Ammon's horn (tissue), 1 donor: ENCODE results near the gene HINT1.
"Not testable (repeated sequence)": the region's sequence is repeated elsewhere in the genome, so short reads cannot be mapped to it uniquely, and the experiment has no call there.

ENCODE experiments used
- DNase-seq: peaks from one replicate; pipeline ENCODE4 v3.0.0-alpha.2; 2016; ENCODE audit warnings: low spot score

Gene HINT1

DNA sequence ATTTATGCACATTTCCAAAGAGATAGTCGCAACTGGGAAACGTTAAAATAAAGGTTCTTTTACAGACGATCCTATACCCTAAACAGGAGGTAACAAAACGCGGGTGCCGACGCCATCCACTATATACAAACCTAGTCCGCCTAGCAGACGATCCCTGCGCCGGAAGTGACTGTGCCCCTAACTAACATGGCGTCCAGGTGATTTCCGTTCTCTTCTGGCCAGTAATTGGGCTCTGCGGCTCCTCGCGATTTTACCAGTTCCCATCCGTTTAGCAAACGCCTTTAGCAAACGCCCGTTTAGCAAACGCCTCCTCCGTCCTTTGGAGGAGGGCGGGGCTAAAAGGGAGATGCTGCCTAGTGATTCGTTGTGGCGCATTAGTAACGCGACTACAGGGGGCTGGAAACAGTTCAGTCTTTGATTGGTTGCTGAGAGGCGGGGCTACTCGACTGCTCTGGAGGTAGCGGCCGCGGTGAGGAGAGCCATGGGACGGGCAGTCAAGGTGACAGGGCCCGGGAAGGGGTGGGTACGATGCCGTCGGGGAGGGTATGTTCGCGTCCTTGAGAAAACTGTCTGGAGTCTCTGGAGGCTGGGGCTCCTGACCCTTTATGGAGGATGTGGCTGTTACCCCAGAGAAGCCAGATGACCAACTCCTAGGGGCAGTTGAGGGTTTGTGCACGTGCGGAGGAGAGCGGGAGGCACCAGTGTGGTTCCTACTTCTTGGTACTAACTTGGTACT, 5.7 kb upstream of the HINT1 start, which contains the start of gene LYRM7:
LYRM7 (plus strand) TSS at position 405 of the 736 bp plus-strand sequence; CDS start at position 482, 77 bp downstream.
- DNase-seq: peak; percentile 99

DNA sequence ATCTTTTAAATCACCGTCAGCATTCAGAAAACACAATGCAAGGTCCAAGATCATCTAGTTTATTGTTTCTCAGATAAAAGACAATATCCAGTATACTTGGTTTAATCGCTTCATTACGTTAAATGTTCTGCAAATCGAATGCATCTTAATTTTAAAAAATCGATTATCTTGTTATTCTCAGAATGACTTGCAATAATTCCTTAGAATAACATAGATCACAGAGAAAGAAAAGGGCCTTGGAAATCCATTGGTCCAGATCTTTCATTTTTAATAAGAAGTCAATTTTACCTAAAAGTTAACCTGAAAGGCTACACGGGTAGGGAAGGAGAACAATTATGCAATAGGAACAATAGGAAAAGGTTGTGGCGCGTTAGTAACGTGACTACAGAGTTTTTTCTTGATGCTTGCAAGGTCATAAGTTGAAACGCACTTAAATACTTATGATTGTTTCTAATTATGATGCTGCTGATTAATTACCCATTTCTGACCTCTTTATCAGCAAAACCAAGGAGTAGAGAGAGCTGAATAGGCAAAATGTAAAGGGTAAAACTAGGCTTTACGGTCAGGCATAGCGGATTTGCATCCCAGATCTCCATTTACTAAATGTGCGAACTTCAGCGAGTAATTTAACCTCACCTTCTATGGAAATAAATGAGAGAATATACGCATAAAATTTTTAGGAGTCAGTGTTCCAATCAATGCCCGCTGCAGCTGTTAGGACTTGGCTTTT, 4.9 kb upstream of the HINT1 start:
- DNase-seq: no peak

DNA sequence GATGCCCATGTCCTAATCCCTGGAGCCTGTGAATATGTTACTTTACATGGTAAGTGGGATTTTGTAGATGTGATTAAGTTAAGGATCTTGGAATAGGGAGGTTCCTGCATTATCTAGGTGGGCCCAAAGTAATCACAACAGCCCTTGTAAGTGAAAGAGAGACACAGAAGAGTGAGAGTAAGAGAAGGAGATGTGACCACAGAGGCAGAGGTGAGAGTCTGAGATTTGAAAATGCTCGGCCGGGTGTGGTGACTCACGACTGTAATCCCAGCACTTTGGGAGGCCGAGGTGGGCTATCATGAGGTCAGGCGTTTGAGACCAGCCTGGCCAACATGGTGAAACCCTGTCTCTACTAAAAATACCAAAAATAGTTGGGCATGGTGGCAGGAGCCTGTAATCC, 2.6 kb upstream of the HINT1 start:
- DNase-seq: no peak

DNA sequence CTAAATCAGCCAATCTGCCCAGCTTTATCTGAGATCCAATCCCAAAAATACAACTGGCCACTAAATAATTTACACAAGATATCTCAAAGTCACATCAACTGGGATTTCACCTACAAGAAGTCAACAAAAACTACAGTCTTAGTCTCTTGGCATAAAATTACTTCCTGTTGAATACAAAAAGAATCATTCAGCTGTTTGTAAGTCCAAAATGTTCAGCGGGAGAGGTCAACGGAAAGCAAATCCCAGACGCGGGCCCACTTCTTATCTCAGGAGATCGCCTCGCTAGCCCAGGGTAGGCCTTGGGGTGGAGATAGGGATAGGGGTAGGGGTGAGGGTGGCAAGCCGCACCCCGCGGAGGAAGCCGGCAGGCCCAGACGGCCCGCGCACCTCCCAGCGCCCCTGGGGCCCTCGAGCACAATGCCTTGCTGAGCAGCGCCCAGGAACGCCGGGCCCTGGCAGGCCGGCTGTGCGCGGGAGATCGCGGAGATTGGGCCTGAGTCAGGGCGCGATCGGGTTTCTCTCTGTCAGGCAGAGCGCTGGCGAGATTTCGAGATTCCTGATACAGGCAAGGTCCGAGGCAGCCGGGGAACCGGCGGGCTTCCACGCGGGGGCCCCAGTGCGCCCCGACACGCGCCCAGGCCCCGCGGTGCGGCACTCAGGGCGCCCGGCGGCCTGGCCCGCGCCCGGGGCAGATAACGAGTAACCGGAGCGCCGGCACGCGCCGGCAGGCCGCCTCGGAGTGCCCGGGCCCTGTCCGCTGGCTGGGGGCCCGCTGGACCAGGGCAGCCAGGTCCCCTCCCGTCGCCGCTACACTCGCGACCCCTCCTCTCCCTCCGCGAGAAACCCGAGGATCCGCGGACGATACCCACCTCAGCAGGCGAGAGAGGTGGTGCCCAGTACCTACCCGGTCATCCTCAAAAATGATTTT, 601 bp downstream of the HINT1 start:
- DNase-seq: peak; percentile 60

DNA sequence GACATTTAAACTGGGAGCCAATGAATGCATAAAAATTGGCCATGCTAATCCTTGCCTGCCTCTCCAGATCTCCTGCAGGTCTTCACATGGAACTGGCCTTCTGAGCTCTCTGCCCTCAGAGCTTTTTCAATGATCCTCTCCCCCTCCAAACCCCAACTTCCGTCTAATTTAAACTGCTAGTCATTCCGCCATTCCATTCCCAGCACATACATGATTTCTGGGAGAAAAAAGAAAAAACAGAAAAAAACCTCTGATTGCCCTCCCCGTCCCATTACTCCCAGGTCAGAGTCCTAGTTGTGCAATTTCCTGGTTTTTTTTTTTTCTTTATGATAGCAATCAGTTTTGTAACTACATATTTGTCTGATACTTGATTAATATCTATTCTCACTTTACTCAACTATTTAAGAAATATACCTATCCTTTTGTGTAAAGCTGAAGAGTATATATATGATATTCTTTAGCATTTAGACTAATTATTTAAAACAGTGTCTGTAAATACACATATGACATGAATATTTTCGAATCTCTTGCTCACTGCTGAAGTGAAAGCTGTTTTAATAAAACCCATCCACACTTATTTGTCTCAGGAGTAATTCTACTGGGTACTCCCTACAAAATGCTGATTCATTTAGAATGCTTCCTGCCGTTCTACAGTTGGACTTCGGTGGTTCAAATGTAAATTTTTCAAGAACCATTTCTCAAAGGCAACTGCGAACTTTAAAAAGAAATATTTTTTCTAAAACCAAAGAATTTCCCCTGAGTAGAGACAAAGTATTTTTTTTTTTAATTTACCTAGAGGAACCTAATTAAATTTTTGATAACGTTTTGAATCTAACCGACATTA, 1.6 kb downstream of the HINT1 start:
- DNase-seq: no peak

DNA sequence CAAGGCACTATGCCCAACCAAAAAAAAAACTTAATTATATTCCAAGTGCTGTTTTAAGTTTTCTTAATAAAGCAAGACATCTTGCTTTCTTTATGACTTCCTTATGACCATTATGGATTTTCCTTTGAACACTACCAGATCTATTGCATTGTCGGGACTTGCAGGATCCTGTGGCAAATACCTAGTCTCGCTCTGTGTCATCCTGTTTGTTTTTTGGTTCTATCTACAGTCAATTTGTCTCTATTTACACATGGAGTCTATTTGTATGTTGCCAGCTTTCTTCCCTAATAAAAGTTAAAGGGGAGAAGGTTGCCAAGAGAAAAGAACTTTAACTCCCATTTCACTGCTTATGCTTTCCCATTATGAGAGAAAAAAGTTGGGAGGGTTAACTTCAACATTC, 4.9 kb downstream of the HINT1 start:
- no peak for DNase-seq

DNA sequence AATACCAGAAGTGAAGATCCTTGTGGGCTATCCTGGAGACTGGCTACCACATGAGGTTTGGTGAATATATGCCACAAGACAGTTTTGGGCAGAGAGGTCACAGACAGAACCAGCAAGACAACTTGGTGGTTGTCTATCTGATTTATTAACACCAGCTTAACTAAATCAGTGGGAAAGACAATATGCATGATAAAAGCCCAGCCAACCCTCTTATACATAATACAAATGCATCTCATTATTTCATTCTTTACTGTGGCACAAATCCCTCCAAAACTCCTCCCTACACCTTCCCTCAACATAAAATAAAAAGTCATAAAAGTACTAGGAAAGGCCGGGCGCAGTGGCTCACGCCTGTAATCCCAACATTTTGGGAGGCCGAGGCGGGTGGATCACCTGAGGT, 8.1 kb downstream of the HINT1 start:
- DNase-seq: no peak

DNA sequence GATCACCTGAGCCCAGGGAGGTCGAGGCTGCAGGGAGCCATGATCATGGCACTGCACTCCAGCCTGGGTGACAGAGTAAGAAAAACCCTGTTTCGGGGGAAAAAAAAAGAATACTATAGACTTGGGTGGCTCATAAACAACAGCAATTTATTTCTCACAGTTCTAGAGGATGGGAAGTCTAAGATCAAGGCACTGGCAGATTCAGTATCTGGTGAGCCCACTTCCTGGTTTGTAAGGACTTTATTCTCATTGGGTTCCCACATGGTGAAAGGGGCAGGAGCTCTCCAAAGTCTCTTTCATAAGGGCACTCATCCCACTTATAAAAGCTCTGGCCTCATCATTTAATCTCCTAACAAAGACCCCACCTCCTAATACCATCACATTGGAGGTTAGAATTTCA, 8.7 kb downstream of the HINT1 start:
- no peak for DNase-seq

DNA sequence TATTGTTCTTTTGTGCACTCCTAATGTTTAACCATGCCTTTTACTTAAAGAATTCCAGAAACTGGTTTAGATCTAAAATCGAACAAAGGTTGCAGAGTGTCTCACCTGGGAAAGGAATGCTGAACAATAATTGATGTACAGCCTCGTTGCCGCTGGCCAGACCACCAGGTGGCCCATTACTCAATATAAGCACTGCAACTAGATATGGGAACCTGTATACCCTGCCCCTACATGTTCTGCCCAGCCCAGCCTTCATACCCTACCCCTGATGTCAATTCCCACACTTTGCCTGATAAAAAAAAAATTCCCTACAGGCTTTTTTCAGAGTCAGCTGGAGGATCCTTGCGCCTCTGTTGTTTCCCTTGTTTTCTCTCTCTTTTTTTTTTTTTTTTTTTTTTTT, 13.8 kb downstream of the HINT1 start:
- no peak for DNase-seq

DNA sequence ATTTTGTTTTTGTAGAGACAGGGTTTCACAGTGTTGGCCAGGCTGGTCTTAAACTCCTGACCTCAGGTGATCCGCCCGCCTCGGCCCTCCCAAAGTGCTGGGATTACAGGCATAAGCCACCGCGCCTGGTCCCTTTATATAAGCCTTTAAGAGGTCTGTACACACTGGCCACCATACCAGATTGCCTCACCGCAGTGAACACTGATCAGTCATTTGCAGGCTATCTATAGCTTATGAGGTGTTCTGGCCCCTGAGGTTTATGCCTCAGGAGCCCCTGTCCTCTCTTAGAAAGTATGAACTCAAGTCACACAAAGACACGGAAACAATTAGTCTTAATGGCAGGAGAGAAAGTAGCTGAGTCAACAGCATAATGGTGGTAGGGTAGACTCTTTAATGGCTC, 14.6 kb downstream of the HINT1 start:
- no peak for DNase-seq

DNA sequence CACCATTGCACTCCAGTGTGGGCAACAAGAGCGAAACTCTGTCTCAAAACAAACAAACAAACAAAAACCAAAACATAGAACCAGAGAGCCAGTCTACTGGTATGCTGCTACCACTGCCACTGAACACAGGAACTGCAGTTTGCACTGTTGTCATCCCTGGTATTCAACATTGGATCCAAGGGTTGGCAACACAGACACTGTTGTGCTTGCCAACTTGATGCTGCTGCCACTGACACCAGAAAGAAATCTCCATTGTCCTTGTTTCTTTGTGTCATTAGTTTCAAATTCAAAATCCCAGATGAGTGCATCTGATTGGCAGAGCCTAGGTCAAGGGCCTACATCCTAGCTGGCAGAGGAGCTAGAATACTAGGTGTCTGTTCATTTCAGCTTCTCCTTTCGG, 16.2 kb downstream of the HINT1 start:
- DNase-seq: peak; percentile 88

DNA sequence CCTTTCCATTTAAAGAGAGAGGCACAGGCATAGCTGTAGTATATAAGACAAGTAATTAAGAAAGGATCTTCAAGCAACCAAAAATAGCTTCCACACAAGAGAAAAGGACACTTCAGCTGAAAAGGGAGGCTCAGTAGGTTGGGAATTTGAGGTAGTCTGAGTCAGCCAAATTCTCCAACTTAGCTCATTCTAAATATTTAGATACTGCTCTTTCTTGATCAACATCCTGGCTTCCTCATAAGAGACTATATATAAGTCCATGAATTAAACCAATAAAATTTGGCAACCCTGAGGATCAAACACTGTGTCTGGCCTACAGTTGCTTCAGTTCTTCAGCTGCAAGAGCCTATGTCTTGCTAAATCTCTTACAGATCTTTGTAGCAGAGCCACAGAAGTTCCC, 17.8 kb downstream of the HINT1 start:
- no peak for DNase-seq

DNA sequence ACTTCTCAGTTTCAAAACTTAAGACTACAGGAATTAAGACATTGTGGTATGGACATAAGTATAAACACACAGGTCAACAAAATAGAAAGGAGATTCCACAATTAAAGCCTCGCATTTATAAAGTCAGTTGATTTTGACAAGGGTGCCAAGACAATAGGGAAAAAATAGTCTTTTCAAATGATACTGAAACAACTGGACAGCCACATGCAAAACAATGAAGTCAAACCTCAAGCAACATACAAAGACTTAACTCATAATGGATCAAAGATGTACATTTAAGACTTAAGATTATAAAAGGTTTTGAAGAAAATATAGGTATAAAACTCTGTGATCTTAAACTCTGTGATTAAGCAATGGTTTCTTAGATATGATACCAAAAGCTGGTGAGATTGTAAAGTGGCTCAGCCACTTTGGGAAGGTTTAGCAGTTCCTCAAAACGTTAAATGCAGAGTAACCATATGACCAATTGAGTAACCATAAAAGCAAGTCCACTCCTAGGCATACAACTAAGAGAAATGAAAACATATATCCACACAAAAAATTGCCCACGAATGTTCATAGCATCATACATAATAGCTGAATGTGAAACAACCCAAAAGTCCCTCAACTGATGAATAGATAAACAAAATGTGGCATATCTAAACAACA, 22.0 kb downstream of the HINT1 start:
- no peak for DNase-seq

DNA sequence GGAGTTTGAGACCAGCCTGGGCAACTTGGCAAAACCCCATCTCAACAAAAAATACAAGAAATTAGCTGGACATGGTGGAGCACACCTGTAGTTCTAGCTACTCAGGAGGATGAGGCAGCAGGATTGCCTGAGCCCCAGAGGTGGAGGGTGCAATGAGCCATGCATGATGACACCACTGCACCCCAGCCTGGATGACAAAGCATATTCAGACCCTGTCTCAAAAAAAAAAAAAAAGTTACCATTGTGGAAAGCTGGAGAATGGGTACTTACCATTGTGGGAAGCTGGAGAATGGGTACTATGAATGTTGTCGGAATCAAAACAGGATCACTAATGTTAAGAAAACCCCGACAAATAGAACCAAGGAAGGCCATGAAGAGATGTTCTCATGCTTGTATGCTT, 25.7 kb downstream of the HINT1 start:
- no peak for DNase-seq

DNA sequence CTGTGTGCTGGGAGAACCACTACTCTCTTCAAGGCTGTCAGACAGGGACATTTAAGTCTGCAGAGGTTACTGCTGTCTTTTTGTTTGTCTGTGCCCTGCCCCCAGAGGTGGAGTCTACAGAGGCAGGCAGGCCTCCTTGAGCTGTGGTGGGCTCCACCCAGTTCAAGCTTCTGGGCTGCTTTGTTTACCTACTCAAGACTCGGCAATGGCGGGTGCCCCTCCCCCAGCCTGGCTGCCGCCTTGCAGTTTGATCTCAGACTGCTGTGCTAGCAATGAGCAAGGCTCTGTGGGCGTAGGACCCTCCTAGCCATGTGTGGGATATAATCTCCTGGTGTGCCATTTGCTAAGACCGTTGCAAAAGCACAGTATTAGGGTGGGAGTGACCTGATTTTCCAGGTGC, 26.6 kb downstream of the HINT1 start:
- DNase-seq: not testable (repeated sequence)

DNA sequence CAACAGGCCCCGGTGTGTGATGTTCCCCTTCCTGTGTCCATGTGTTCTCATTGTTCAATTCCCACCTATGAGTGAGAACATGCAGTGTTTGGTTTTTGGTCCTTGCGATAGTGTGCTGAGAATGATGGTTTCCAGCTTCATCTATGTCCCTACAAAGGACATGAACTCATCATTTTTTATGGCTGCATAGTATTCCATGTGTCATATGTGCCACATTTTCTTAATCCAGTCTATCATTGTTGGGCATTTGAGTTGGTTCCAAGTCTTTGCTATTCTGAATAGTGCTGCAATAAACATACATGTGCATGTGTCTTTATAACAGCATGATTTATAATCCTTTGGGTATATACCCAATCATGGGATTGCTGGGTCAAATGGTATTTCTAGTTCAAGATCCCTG, 32.0 kb downstream of the HINT1 start:
- DNase-seq: not testable (repeated sequence)

DNA sequence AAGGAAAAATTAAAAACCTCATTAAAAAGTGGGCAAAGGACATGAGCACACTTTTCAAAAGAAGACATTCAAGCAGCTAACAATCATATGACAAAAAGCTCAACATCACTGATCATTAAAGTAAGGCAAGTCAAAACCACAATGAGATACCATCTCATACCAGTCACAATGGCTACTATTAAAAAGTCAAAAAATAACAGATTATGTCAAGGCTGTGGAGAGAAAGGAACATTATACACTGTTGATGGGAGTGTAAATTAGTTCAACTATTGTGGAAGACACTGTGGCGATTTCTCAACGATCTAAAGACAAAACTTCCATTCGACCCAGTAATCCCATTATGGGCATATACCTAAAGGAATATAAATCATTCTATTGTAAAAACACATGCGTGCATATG, 35.8 kb downstream of the HINT1 start:
- no peak for DNase-seq

DNA sequence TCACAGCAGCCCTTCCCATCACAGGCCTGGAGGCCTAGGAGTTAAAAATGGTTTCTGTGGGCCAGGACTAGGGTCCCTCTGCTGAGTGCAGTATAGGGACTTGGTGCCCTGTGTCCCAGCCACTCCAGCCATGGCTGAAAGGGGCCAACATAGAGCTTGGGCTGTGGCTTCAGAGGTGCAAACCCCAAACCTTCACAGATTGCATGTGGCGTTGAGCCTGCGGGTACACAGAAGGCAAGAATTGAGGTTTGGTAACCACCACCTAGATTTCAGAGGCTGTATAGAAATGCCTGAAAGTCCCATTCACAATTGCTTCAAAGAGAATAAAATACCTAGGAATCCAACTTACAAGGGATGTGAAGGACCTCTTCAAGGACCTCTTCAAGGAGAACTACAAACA, 37.8 kb downstream of the HINT1 start:
- DNase-seq: not testable (repeated sequence)

DNA sequence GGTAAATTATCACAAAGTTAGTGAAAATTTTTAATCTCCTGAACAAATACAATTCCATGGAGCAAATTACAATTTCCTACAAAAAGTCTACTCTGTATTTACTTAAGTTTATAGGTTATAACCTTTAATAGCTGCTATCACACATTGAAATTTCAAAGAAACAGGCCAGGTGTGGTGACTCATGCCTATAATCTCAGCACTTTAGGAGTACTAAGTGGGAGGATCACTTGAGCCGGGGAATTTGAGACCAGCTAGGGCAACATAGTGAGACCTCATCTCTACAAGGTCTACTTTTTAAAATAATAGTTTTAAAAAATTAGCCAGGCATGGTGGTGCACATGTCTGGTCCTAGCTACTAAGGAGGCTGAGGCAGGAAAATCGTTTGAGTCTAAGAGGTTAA, 50.3 kb downstream of the HINT1 start:
- DNase-seq: no peak

DNA sequence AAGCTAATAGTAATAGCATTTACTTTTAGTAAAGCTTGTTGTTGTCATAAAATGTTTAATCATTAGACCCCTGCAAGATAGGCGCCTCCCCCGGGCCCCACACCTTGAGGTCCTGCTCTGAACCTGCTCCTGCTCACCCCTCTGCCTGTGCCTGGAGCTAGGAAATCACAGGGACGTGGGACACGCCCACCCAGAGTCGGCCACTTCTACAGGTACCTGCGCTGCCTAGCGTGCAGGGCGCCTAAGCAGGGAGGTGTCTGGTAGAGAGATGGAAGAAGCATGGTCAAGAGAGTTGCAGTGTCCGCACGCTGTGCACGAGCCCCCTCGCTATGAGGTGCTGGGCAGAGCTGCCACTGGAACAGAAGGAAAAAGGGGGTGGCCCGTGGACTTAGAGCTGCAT, 52.6 kb downstream of the HINT1 start:
- no peak for DNase-seq

DNA sequence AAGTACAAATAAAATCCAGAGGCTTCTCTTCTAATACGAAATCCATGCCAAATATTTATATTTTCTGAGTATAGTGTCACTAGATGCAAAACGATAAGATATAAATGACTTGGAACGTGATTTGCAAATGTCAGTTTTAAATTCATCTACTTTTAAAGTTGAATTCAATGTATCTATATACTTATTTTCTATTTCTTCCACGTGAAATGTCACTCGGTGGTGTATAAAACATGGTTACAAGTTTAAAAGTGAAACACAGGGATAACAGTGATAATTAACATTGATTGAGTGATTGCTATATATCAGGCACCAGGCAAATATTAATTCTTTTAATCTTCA, 54.8 kb downstream of the HINT1 start:
- DNase-seq: no peak
